Measurements from ENCODE around the gene RBFOX2.
"Not testable (repeated sequence)": the region's sequence is repeated elsewhere in the genome, so short reads cannot be mapped to it uniquely, and the experiment has no call there.

Gene RBFOX2

GRCh38 chr22:35731321-35731720 is 297.3 kb downstream of the RBFOX2 start:
- FAIRE-seq: no peak

GRCh38 chr22:35729309-35729698 is 299.3 kb downstream of the RBFOX2 start:
- FAIRE-seq: no peak

DNA sequence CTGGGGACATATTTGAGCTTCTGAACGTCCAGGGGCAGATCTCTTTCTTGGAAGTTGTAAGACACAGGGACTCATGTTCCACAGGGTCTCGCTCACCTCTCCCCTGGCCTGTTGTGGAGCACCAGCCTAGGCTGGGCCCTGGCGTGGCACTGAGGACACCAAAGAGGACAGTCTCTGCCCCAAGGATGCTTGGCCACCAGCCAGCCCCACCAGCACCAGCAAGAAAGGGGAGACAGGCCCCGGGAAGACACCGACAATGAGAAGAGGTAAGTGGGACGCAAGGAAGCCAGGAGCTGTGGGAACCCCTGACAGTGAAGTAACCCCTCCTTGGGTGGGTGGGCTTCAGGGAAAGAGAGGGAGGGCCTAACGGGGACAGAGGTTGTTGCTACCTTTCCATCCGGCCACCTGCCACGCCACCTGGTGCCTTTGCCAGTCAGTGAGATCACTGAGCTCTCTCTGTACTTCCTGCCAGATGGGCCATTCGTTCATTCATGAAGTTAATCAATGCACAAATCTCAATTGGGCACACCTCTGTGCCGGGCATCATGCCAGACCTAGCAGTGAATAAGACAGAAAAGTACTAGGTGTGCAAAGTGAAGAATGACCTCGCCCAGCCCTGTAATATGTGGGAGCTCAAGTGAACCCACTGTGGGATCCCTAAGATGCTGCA is 299.9 kb downstream of the RBFOX2 start:
- peak; percentile 53 for FAIRE-seq

DNA sequence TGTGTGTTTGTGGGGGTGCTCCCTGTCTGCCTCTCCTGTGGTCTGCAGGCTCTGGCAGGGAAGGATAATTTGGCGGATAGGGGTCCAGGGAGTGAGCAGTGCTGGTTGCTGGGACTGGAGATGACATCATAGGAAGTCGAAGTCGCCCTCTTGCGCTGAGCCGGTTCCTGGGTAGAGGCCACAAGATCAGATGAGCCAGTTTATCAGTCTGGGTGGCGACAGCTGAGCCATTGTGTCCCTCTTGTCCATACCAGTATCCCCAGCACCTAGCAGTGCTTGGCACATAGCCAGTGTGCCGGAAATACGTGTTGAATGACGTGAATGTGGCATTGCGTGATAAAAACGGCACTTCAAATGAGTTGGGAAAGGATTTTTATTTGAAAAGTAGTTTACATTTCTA is 301.2 kb downstream of the RBFOX2 start:
- FAIRE-seq: no peak

DNA sequence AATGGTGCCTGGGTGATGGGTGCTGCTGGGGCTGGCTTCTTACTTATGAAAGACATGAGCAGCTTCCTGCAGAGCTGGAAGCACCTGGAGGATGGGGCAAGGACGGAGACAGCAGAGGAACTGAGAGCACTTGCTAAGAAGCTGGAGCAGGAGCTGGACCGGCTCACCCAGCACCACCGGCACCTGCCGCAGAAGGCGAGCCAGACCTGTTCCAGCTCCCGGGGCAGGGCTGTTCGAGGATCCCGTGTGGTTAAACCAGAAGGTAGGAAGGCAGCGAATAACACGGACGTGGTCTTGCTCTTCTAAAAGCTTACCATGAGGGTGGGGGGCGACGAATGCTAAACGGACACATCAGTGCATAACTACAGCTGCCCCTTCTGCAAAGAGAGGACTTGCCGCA is 301.7 kb downstream of the RBFOX2 start:
- FAIRE-seq: no peak

DNA sequence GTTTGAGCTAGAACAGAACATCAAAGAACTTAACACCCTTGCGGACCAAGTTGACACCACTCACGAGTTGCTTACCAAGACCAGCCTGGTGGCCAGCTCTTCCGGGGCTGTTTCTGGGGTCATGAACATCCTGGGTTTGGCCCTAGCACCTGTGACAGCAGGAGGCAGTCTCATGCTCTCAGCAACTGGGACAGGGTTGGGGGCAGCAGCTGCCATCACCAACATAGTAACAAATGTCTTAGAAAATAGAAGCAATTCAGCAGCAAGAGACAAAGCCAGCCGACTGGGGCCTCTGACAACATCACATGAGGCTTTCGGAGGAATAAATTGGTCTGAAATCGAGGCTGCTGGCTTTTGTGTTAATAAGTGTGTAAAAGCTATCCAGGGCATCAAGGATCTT is 302.2 kb downstream of the RBFOX2 start:
- no peak for FAIRE-seq

- no peak for FAIRE-seq
Observed at GRCh38 chr22:35725521-35725920, 303.1 kb downstream of the RBFOX2 start.

DNA sequence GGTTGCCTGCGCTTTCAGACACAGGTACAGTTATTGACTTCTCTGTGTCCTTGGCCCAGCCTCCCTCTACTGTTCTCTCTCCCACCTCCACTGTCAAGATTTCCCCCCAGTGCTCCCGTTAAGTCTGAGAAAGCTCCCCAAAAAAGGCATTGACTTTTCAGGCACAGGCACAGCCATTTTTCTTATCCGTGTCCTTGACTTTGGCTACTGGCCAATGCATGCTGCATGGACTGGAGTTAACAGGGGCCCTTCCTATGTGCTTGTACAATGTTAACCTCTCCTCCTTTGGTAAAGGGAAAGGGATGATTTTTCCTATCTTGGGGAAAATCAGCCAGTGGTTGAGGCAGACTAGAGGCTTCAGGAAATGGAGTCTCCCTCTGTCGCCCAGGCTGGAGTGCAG is 306.7 kb downstream of the RBFOX2 start:
- no peak for FAIRE-seq

GRCh38 chr22:35719212-35719875 is 309.3 kb downstream of the RBFOX2 start:
- no peak for FAIRE-seq

DNA sequence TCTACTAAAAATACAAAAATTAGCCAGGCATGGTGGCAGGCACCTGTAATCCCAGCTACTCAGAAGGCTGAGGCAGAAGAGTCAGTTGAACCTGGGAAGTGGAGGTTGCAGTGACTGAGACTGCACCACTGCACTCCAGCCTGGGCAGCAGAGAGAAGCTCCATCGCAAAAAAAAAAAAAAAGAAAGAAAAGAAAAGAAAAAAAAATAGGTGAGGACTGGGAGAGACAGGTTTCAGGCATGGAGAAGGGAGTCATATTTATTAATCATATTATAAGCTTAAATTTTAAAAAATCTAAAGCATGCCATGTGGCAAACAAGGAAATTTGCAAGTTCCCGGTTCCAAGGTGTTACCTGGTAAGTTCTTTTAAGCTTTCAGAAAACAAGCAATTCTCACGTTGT is 311.1 kb downstream of the RBFOX2 start, which contains the start of gene APOL5:
Gene APOL5 (plus strand): TSS at position 301 of the 400 bp plus-strand sequence. CDS start 0 bp downstream, at position 301.
- FAIRE-seq: no peak

DNA sequence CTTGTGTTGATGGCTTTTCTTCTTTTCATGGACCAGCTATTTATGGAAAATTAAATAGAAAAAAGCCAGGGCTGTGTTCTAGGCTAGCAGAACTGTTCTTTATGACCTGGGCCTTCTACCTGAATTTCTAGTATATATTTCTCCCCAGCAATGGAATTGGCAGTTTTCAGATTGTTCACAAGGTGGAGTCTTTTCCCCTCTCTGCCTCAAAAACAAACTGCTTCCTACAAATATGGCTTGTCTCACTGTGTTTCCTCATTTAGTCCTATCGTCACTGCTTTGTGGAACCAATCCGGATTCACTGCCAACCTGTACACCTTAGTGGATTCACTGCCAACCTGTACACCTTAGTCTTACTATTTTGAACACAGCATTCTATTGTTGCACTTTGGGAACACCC is 316.0 kb downstream of the RBFOX2 start:
- no peak for FAIRE-seq

DNA sequence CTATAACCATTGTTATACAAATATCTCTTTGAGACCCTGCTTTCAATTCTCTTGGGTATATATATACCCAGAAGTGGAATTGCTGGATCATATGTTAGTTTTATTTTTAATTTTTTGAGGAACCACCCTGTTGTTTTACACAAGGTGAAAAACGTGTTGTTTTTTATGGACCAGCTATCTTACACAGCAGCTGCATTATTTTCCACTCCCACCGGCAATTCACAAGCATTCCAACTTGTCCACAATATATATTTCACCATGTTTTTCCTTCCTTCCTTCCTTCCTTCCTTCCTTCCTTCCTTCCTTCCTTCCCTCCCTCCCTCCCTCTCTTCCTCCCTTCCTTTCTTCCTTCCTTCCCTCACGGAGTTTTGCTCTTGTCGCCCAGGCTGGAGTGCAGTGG is 317.3 kb downstream of the RBFOX2 start:
- no peak for FAIRE-seq

GRCh38 chr22:35708917-35709316 is 319.7 kb downstream of the RBFOX2 start:
- FAIRE-seq: no peak

DNA sequence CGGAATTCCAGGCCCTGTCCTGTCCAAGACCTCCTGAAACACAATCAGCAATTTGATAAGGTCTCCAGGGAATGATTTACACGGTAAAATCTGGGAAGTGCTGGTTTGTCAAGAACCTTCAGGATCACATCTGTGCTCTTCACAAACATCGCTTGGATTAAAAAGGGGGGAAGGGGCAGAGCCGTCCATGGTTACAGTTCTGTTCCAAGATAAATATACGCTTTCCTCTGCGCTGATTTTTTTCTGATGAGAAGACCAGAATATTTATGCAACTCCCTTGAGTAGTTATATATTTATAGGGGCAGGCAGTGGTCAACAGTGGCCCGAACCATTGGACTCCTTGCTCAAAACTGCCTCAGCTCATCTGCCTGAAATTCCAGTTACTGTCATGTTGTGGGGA is 320.2 kb downstream of the RBFOX2 start:
- no peak for FAIRE-seq

DNA sequence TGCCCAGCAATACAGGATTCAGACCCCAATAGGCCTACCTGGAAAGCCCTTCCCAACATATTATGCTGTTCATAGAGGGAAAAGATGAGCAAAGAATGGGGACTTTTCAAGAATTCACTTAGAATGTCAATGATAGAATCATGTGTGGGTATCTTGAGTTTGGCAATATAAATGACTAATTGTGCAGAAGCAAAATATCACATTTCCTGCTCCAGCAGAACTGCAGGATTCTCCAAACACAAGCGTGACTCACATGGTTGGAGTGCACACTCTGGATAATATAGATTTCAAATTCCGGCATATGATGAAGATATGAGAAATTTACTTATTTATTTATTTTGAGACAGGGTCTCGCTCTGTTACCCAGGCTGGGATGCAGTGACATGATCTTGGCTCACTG is 323.5 kb downstream of the RBFOX2 start:
- FAIRE-seq: no peak

GRCh38 chr22:35703861-35704584 is 324.6 kb downstream of the RBFOX2 start:
- no peak for FAIRE-seq

GRCh38 chr22:35699852-35700251 is 328.8 kb downstream of the RBFOX2 start:
- FAIRE-seq: not testable (repeated sequence)

DNA sequence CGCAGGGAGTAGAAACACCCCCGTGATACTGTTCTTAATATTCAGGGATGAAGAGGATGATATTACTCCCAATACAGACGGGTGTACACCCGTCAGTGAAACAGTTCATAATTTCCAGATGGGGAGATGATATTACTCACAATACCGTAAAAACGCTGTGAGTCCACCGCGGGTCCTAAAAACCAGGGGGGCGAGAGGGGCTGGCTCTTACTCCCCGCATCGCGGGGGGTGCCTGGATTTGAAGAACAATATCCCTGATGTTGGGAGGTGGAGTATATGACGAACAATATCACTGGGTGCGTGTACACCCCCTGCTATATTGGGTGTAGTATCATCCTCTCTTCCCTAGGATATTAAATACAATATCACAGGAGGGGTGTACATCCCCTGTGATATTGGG is 331.5 kb downstream of the RBFOX2 start:
- no peak for FAIRE-seq

DNA sequence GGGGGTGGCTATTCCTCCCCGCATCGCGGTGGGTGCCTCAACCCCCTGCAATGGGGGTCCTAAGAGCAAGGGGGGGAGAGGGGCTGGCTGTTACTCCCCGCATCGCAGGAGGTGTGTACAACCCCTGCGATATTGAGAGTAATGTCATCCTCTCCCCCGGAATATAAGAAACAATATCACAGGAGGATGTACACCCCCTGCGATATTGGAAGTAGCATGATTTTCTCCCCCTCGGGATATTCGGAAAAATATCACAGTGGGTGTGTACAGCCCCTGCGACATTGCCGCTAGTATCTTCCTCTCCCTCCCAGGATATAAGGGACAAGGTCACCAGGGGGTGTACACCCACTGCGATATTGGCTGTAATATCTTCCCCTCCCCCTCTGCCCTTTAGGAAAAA is 333.4 kb downstream of the RBFOX2 start:
- FAIRE-seq: no peak

DNA sequence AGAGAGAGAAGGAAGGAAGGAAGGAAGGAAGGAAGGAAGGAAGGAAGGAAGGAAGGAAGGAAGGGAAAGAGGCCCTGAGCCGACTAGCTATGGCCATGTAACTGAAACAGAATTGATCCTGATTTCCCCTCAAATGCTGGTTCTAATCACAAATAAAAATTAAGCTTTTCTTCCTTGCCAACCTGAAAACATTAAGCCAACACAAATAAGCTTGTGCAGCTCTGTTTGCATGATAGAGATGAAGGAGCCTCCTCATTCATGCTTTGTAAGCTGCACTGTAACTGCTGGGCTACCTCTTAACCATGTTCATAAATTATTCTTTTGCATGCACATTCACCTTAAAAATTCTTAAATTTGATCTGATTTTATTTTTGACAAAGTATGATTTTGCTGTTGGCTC is 338.6 kb downstream of the RBFOX2 start:
- no peak for FAIRE-seq

GRCh38 chr22:35688913-35689675 is 339.5 kb downstream of the RBFOX2 start:
- FAIRE-seq: no peak

All from islet of Langerhans (tissue), 1 donor.